ENCODE results near the gene ADAMTSL2. TPM values are rescaled to one million over a fixed set of nuclear protein-coding genes. Genes with fewer than 3 reads are reported as not detected.

The ADAMTSL2 gene
- total and polyA plus RNA-seq, 8 donors: 1.3 to 20.6 (median 2.6) TPM; not detected in 2

DNA sequence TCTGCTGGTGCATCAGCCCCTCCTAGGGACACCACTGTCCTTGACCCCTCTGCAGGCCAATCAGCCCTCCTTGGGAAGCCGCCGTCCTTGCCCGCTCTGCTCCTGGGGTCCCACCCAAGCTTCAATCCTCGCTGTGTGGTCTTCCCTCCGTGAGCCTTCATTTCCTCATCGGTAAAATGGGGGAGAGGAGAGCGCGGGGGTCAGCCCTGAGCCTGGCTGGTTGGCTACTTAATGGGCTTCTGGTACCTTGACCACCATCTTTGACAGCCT lies 42.9 kb upstream of the ADAMTSL2 start:
- H3K27me3 ChIP-seq: peaks cover 0 to 35% (median 0%) of the 10 kb centered on the region in 3 donors
- WGBS, 5 donors: 91 to 98% (median 92%) methylated on average over 8 of the region's 8 CpGs
- no peak overlapping the region for H3K4me3 ChIP-seq
- H3K4me1 ChIP-seq: peaks cover 0 to 8% (median 0%) of the 10 kb centered on the region in 4 donors
- DNase-seq: no peak
- no peaks in the 10 kb centered on the region for H3K36me3 ChIP-seq
- peak overlapping the region in 4 of 5 donors; percentile 7 to 39 (median 24) for H3K27ac ChIP-seq
- H3K9me3 ChIP-seq: no peaks in the 10 kb centered on the region
- TF ChIP-seq, protein P1, sequence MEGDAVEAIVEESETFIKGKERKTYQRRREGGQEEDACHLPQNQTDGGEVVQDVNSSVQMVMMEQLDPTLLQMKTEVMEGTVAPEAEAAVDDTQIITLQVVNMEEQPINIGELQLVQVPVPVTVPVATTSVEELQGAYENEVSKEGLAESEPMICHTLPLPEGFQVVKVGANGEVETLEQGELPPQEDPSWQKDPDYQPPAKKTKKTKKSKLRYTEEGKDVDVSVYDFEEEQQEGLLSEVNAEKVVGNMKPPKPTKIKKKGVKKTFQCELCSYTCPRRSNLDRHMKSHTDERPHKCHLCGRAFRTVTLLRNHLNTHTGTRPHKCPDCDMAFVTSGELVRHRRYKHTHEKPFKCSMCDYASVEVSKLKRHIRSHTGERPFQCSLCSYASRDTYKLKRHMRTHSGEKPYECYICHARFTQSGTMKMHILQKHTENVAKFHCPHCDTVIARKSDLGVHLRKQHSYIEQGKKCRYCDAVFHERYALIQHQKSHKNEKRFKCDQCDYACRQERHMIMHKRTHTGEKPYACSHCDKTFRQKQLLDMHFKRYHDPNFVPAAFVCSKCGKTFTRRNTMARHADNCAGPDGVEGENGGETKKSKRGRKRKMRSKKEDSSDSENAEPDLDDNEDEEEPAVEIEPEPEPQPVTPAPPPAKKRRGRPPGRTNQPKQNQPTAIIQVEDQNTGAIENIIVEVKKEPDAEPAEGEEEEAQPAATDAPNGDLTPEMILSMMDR (IDR thresholded peaks at IDR 0.05): no peak
- no peak for TF ChIP-seq POLR2AphosphoS5 (IDR thresholded peaks at IDR 0.05)
- no peak for TF ChIP-seq EP300 (IDR thresholded peaks at IDR 0.05)
- no peak for TF ChIP-seq POLR2A (IDR thresholded peaks at IDR 0.05)
- intact Hi-C loops (cut with DNase I; ENCODE audit: low total_unique reads): no loop called here

DNA sequence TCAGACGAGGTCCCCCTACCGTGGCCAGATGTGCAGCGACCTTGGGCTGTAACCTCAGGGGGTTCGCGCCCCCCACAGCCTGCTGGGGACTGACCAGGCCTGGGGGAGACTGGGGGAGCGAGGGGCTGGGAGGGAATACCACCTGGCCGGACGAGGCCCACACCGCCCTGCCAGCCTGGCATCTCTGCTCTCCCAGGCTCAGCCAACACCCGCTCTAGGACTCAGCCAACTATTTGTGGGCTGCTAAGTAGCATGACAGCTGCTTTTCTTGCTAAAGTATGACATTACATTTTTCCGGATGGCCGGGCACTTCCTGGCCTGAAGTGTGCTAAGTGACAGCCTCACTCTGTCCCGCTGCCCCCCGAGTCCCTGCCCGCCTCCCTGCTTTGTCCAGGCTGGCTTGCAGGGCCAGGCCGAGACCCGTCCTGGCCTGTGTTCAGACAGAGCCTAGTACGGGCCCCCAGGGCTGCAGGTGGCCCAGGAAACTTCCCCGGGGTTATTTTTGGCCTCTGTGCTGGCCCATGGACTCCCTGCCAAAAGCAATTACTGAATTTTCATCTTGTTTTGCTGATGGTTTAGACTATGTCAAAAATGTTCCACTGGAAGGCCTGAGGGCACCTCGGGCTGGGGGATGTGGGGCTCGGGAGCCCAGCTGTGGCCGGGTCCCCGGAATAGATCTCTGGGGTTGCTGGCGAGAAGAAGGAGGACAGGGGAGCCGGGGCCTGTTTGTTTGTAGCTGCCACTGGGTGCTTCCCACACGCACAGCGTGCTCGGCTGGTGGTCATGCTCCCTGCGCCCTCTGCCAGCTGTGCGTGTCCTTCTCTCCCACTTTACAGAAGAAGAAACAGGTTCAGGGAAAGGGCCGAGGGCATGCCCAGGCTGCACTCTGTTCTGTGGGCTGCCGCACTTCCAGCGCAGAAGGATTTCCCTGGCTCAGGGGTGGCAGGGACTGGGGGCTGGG lies 42.2 kb upstream of the ADAMTSL2 start:
- Histone ChIP-seq H3K9me3 (no peaks in the 10 kb centered on the region), H3K27ac (peak overlapping the region in 4 of 5 donors; percentile 7 to 39 (median 24)), H3K27me3 (peaks cover 0 to 41% (median 0%) of the 10 kb centered on the region in 3 donors), H3K4me3 (no peak overlapping the region), H3K36me3 (no peaks in the 10 kb centered on the region), H3K4me1 (peaks cover 0 to 8% (median 0%) of the 10 kb centered on the region in 4 donors)
- 63 to 74% (median 70%) methylated on average over 30 to 33 of the region's 33 CpGs for WGBS, 5 donors
- TF ChIP-seq, protein P1 (IDR thresholded peaks at IDR 0.05): no peak
- TF ChIP-seq POLR2AphosphoS5 (IDR thresholded peaks at IDR 0.05) (no peak), POLR2A (IDR thresholded peaks at IDR 0.05) (no peak), EP300 (IDR thresholded peaks at IDR 0.05) (no peak)
- no peak for DNase-seq
- intact Hi-C loops (cut with DNase I; ENCODE audit: low total_unique reads): no loop called here

DNA sequence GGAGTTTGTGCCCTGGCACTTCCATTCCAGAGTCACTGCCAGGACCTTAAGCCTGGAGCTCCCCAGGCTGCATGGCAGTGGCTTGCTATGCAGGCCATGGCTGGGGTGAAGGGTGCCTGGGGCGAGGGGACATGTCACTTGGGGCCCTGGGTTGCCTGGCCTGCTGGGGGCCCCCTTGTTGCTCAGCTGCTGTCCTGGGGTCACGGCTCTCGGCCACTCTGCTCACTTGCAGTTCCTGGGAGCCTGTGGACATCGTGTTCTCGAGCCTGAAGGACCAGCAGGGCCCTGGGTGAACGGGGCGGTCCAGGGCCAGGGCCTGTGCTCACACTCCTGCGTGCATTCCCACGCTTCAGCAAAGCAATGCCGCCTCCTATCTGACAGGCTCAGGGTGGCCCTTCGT lies 41.1 kb upstream of the ADAMTSL2 start:
- Histone ChIP-seq H3K9me3 (no peaks in the 10 kb centered on the region), H3K4me3 (no peak overlapping the region), H3K27ac (peak overlapping the region in 1 of 5 donors; percentile 22), H3K36me3 (no peaks in the 10 kb centered on the region), H3K27me3 (peaks cover 0 to 34% (median 0%) of the 10 kb centered on the region in 3 donors), H3K4me1 (peaks cover 0 to 8% (median 0%) of the 10 kb centered on the region in 4 donors)
- 78 to 85% (median 84%) methylated on average over 7 to 11 of the region's 11 CpGs for WGBS, 5 donors
- DNase-seq: no peak
- intact Hi-C loops (cut with DNase I; ENCODE audit: low total_unique reads): no loop called here
- TF ChIP-seq POLR2AphosphoS5 (IDR thresholded peaks at IDR 0.05): no peak
- TF ChIP-seq, protein P1 (IDR thresholded peaks at IDR 0.05): no peak
- TF ChIP-seq EP300 (IDR thresholded peaks at IDR 0.05): no peak
- TF ChIP-seq POLR2A (IDR thresholded peaks at IDR 0.05): no peak

- WGBS, 5 donors: 72 to 86% (median 84%) methylated on average over 16 to 23 of the region's 23 CpGs
- H3K27me3 ChIP-seq: peaks cover 0 to 36% (median 0%) of the 10 kb centered on the region in 3 donors
- DNase-seq: no peak
- peaks cover 0 to 8% (median 0%) of the 10 kb centered on the region in 4 donors for H3K4me1 ChIP-seq
- no peaks in the 10 kb centered on the region for H3K9me3 ChIP-seq
- H3K27ac ChIP-seq: no peak overlapping the region
- TF ChIP-seq POLR2A (IDR thresholded peaks at IDR 0.05): no peak
- TF ChIP-seq, protein P1 (IDR thresholded peaks at IDR 0.05): no peak
- no peak for TF ChIP-seq EP300 (IDR thresholded peaks at IDR 0.05)
- no peak for TF ChIP-seq POLR2AphosphoS5 (IDR thresholded peaks at IDR 0.05)
- H3K36me3 ChIP-seq: no peaks in the 10 kb centered on the region
- no peak overlapping the region for H3K4me3 ChIP-seq
- intact Hi-C loops (cut with DNase I; ENCODE audit: low total_unique reads): no loop called here
Observed at GRCh38 chr9:133493845-133494540, 40.5 kb upstream of the ADAMTSL2 start.
